NT2/D1 (cell line): ENCODE results near the gene MKS1.

Experiments
- YY1 ChIP-seq: IDR thresholded peaks from 2 replicates; pipeline ENCODE4 v1.6.1; 2011; ENCODE audit not compliant: insufficient read length, insufficient read depth
- ZNF274 ChIP-seq: IDR thresholded peaks from 2 replicates; pipeline ENCODE4 v1.6.1; 2011; ENCODE audit warnings: mild to moderate bottlenecking, low read depth, low read length

DNA sequence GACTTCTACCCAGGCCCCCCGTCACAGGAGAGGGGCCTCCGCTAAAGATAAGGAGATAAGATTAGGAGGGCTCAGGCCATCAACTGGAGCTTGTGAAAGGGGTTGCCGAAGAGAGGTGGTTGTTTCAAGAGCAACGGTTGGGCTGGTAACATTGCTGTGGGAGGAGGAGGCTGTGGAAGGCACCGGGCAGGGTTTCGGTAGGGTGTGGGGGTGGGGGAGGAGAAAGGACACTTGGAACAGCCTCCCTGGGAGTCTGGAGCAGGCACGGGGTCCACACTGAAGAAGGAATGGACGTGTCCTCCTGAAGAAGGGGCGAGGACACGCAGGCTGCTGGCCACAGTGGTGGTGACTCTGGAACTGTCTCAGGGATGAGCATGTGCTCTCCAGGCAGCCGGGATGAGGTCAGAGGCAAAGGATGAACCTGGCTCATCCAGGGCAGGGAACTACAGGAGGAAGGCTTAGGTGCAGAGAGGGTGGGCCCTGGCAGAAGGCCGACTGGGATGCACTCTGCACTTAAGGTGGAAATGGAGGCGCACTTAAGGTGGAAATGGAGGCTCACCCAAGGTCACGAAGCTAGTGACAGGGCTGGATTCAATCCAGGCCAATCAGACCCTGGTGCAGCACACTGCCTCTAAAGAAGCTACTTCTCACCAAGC is 27.7 kb downstream of the MKS1 start:
- no peak for TF ChIP-seq YY1
- TF ChIP-seq ZNF274 = no peak
